GM23248 (cell line): Measurements from ENCODE around the gene LCE1A. TPM values are rescaled to one million over a fixed set of nuclear protein-coding genes. Genes with fewer than 3 reads are reported as not detected.

ENCODE experiments used
- DNase-seq: peaks from one replicate; pipeline ENCODE4 v3.0.0-alpha.2; 2015
- H2AFZ ChIP-seq: fragments of 200-600 bp; sonication (generic); 2 replicates; pipeline ENCODE4 v1.6.1; 2016; ENCODE audit warnings: antibody characterized with exemption
- H3F3A ChIP-seq: fragments of 200-600 bp; sonication (generic); 2 replicates; pipeline ENCODE4 v1.6.1; 2016; ENCODE audit warnings: mild to moderate bottlenecking, antibody characterized with exemption, mixed run types; ENCODE audit not compliant: insufficient read depth
- H3K27ac ChIP-seq: fragments of 200-600 bp; sonication (generic); 2 replicates; pipeline ENCODE4 v1.5.1; 2016; ENCODE audit warnings: mild to moderate bottlenecking
- H3K27me3 ChIP-seq: fragments of 200-600 bp; sonication (generic); replicated peaks from 2 replicates; pipeline ENCODE4 v1.6.1; 2016; ENCODE audit warnings: mild to moderate bottlenecking; ENCODE audit not compliant: insufficient read depth
- H3K36me3 ChIP-seq: fragments of 200-600 bp; sonication (generic); 2 replicates; pipeline ENCODE4 v1.6.1; 2016; ENCODE audit warnings: low read depth, mild to moderate bottlenecking
- H3K4me1 ChIP-seq: fragments of 200-600 bp; sonication (generic); 2 replicates; pipeline ENCODE4 v1.6.1; 2016; ENCODE audit warnings: mild to moderate bottlenecking; ENCODE audit not compliant: insufficient read depth
- H3K4me2 ChIP-seq: fragments of 200-600 bp; sonication (generic); one replicate; pipeline ENCODE4 v1.6.1; 2016; ENCODE audit warnings: mild to moderate bottlenecking; ENCODE audit not compliant: unreplicated experiment
- H3K4me3 ChIP-seq: fragments of 200-600 bp; sonication (generic); 2 replicates; pipeline ENCODE4 v1.5.1; 2016; ENCODE audit warnings: mild to moderate bottlenecking
- H3K79me2 ChIP-seq: fragments of 200-600 bp; sonication (generic); 2 replicates; pipeline ENCODE4 v1.6.1; 2016; ENCODE audit warnings: mild to moderate bottlenecking; ENCODE audit not compliant: insufficient read depth
- H3K9ac ChIP-seq: fragments of 200-600 bp; sonication (generic); 2 replicates; pipeline ENCODE4 v1.6.1; 2016; ENCODE audit warnings: mild to moderate bottlenecking
- H3K9me2 ChIP-seq: fragments of 200-600 bp; sonication (generic); 2 replicates; pipeline ENCODE4 v1.6.1; 2016; ENCODE audit warnings: mixed run types, mild to moderate bottlenecking, moderate library complexity; ENCODE audit not compliant: insufficient read depth
- H3K9me3 ChIP-seq: fragments of 200-600 bp; sonication (generic); one replicate; pipeline ENCODE4 v1.6.1; 2017; ENCODE audit warnings: low read depth
- H4K20me1 ChIP-seq: fragments of 200-600 bp; sonication (generic); 2 replicates; pipeline ENCODE4 v1.6.0; 2016; ENCODE audit not compliant: insufficient read depth
- EZH2 ChIP-seq: fragments of 200-600 bp; sonication (generic); IDR thresholded peaks from 2 replicates; pipeline ENCODE4 v1.6.1; 2018; ENCODE audit warnings: antibody characterized with exemption, mild to moderate bottlenecking; ENCODE audit not compliant: insufficient read depth, poor library complexity, severe bottlenecking
- EZH2phosphoT487 ChIP-seq: fragments of 200-600 bp; sonication (generic); IDR thresholded peaks from 2 replicates; pipeline ENCODE4 v1.6.1; 2018; ENCODE audit warnings: antibody characterized with exemption, moderate library complexity, mild to moderate bottlenecking, low read depth; ENCODE audit not compliant: insufficient read depth
- WGBS, 2 experiments: methylation state at CpG; one replicate each; pipeline ENCODE4 v1.1.6; 2015 to 2017; ENCODE audit warnings: low lambda C conversion rate in 2 of 2, low coverage in 1 of 2; ENCODE audit errors: missing lambda C conversion rate in 2 of 2; 5-methylcytosine and 5-hydroxymethylcytosine counted together
- in situ Hi-C: fragments of 300-500 bp; cut with MboI; formaldehyde crosslinking; loops from 2 replicates; pipeline ENCODE4 v1.15.0; 2020
- polyA plus RNA-seq: library from polyadenylated mRNA; unstranded; fragments of >200 nt; fragmentation: Nextera tagmentation; extraction: Ambion mirVana; gene quantifications from 2 replicates; pipeline ENCODE4 v1.2.1, GENCODE V29; 2016
- total RNA-seq: library from RNA; depleted of rRNA; stranded (reverse); fragments of >200 nt; shearing (Covaris generic); gene quantifications from 2 replicates; pipeline ENCODE4 v1.2.3, GENCODE V29; 2014; rRNA removed

LCE1A gene
- total and polyA plus RNA-seq, 2 experiments from 2014 or later = not detected

GRCh38 chr1:152870831-152871730, 43.8 kb downstream of the LCE1A start:
- no peaks in the 10 kb centered on the region for H4K20me1 ChIP-seq
- H3K4me3 ChIP-seq = no peak overlapping the region
- 38 to 46% methylated on average over 16 to 17 of the region's 17 CpGs for WGBS, 2 experiments
- H3K27ac ChIP-seq = no peak overlapping the region
- no peaks in the 10 kb centered on the region for H3K79me2 ChIP-seq
- H3K4me2 ChIP-seq = no peak overlapping the region
- H3K4me1 ChIP-seq = peaks cover 13% of the 10 kb centered on the region
- no peaks in the 10 kb centered on the region for H3K9me2 ChIP-seq
- H3F3A ChIP-seq = peaks cover 9% of the 10 kb centered on the region; the same call in 1 of the 2 replicates
- H3K36me3 ChIP-seq = no peaks in the 10 kb centered on the region
- no peak overlapping the region for H2AFZ ChIP-seq
- peak; percentile 76 for DNase-seq
- in situ Hi-C loops = loop anchor here (5.0 kb wide), 1 partner anchor 56 kb away; no protein-coding TSS in a partner anchor
- no peaks in the 10 kb centered on the region for H3K9me3 ChIP-seq
- no peaks in the 10 kb centered on the region for H3K27me3 ChIP-seq
- TF ChIP-seq EZH2 (no peak), EZH2phosphoT487 (no peak)
- no peak overlapping the region for H3K9ac ChIP-seq

- no peak for DNase-seq
- in situ Hi-C loops = loop anchor here (5.0 kb wide), 1 partner anchor 56 kb away; no protein-coding TSS in a partner anchor
- Histone ChIP-seq H3K4me2 (no peak overlapping the region), H3K9me2 (no peaks in the 10 kb centered on the region), H3K9me3 (no peaks in the 10 kb centered on the region), H4K20me1 (no peaks in the 10 kb centered on the region), H3K4me1 (peaks cover 13% of the 10 kb centered on the region), H2AFZ (no peak overlapping the region), H3K79me2 (no peaks in the 10 kb centered on the region), H3F3A (peaks cover 9% of the 10 kb centered on the region; the same call in 1 of the 2 replicates), H3K36me3 (no peaks in the 10 kb centered on the region), H3K4me3 (no peak overlapping the region), H3K27me3 (no peaks in the 10 kb centered on the region), H3K9ac (no peak overlapping the region), H3K27ac (no peak overlapping the region)
- WGBS, 2 experiments = 80 to 81% methylated on average over 6 of the region's 6 CpGs
- TF ChIP-seq EZH2phosphoT487 = no peak
- no peak for TF ChIP-seq EZH2
Measured at GRCh38 chr1:152871731-152872126, 44.5 kb downstream of the LCE1A start.

- H3K27ac ChIP-seq = no peak overlapping the region
- no peaks in the 10 kb centered on the region for H4K20me1 ChIP-seq
- TF ChIP-seq EZH2phosphoT487 (no peak), EZH2 (no peak)
- H3K36me3 ChIP-seq = no peaks in the 10 kb centered on the region
- peak; percentile 61 for DNase-seq
- H3K4me3 ChIP-seq = no peak overlapping the region
- H3K9ac ChIP-seq = no peak overlapping the region
- H3K79me2 ChIP-seq = no peaks in the 10 kb centered on the region
- no peak overlapping the region for H2AFZ ChIP-seq
- peaks cover 13% of the 10 kb centered on the region for H3K4me1 ChIP-seq
- H3F3A ChIP-seq = peaks cover 9% of the 10 kb centered on the region; the same call in 1 of the 2 replicates
- in situ Hi-C loops = loop anchor here (5.0 kb wide), 1 partner anchor 54 kb away; no protein-coding TSS in a partner anchor
- no peaks in the 10 kb centered on the region for H3K9me2 ChIP-seq
- H3K27me3 ChIP-seq = no peaks in the 10 kb centered on the region
- H3K9me3 ChIP-seq = no peaks in the 10 kb centered on the region
- peak overlapping the region; percentile 33 for H3K4me2 ChIP-seq
Measured at GRCh38 chr1:152873495-152873894, 46.2 kb downstream of the LCE1A start.

GRCh38 chr1:152876827-152877226, 49.6 kb downstream of the LCE1A start:
- no peak for DNase-seq
- Histone ChIP-seq H3K79me2 (no peaks in the 10 kb centered on the region), H3K4me3 (no peak overlapping the region), H3K27me3 (no peaks in the 10 kb centered on the region), H3K9me3 (no peaks in the 10 kb centered on the region), H3K27ac (no peak overlapping the region), H3K4me2 (no peak overlapping the region), H3K4me1 (peaks cover 13% of the 10 kb centered on the region), H2AFZ (no peak overlapping the region), H3K9ac (no peak overlapping the region), H3K36me3 (no peaks in the 10 kb centered on the region), H3K9me2 (no peaks in the 10 kb centered on the region), H3F3A (peaks cover 9% of the 10 kb centered on the region; the same call in 1 of the 2 replicates), H4K20me1 (no peaks in the 10 kb centered on the region)
- in situ Hi-C loops = no loop called here
- 95 to 100% methylated on average over 1 of the region's 1 CpG for WGBS, 2 experiments
- TF ChIP-seq EZH2 (no peak), EZH2phosphoT487 (no peak)

Other genes starting within 250 kb of the LCE1A start
- 0.51 TPM in 1 of 2 replicates, not detected in the other for gene LCE3D, start 247.0 kb upstream of the LCE1A start, total RNA-seq
- 0.33 and 1.0 TPM in 2 replicates for gene LCE3D, start 247.0 kb upstream of the LCE1A start, polyA plus RNA-seq
- not detected in 2 replicates for gene LCE3C, start 227.2 kb upstream of the LCE1A start, total RNA-seq
- gene LCE3C, start 227.2 kb upstream of the LCE1A start, polyA plus RNA-seq = not detected in 2 replicates
- gene LCE3B, start 213.7 kb upstream of the LCE1A start, total RNA-seq = not detected in 2 replicates
- gene LCE3B, start 213.7 kb upstream of the LCE1A start, polyA plus RNA-seq = not detected in 2 replicates
- gene LCE3A, start 204.4 kb upstream of the LCE1A start, total RNA-seq = not detected in 2 replicates
- gene LCE3A, start 204.4 kb upstream of the LCE1A start, polyA plus RNA-seq = 1.4 TPM in 1 of 2 replicates, not detected in the other
- gene LCE2D, start 164.1 kb upstream of the LCE1A start, total RNA-seq = not detected in 2 replicates
- gene LCE2D, start 164.1 kb upstream of the LCE1A start, polyA plus RNA-seq = not detected in 2 replicates
- gene LCE2C, start 152.2 kb upstream of the LCE1A start, total RNA-seq = 3.2 TPM in 1 of 2 replicates, not detected in the other
- 1.8 and 2.0 TPM in 2 replicates for gene LCE2C, start 152.2 kb upstream of the LCE1A start, polyA plus RNA-seq
- gene LCE2B, start 141.3 kb upstream of the LCE1A start, total RNA-seq = not detected in 2 replicates
- not detected in 2 replicates for gene LCE2B, start 141.3 kb upstream of the LCE1A start, polyA plus RNA-seq
- gene LCE2A, start 129.1 kb upstream of the LCE1A start, total RNA-seq = 9.9 and 12.1 TPM in 2 replicates
- 11.1 and 12.4 TPM in 2 replicates for gene LCE2A, start 129.1 kb upstream of the LCE1A start, polyA plus RNA-seq
- gene LCE4A, start 119.3 kb upstream of the LCE1A start, total RNA-seq = not detected in 2 replicates
- gene LCE4A, start 119.3 kb upstream of the LCE1A start, polyA plus RNA-seq = 0.39 and 0.51 TPM in 2 replicates
- under 0.01 and 0.22 TPM in 2 replicates for gene KPRP, start 69.4 kb upstream of the LCE1A start, total RNA-seq
- 9.9 and 10.4 TPM in 2 replicates for gene KPRP, start 69.4 kb upstream of the LCE1A start, polyA plus RNA-seq
- not detected in 2 replicates for gene LCE1F, start 52.3 kb upstream of the LCE1A start, total RNA-seq
- gene LCE1F, start 52.3 kb upstream of the LCE1A start, polyA plus RNA-seq = 1.1 and 1.8 TPM in 2 replicates
- not detected in 2 replicates for gene LCE1E, start 41.2 kb upstream of the LCE1A start, total RNA-seq
- gene LCE1E, start 41.2 kb upstream of the LCE1A start, polyA plus RNA-seq = not detected in 2 replicates
- gene LCE1D, start 30.8 kb upstream of the LCE1A start, total RNA-seq = not detected in 2 replicates
- gene LCE1D, start 30.8 kb upstream of the LCE1A start, polyA plus RNA-seq = not detected in 2 replicates
- not detected in 2 replicates for gene LCE1C, start 20.8 kb upstream of the LCE1A start, total RNA-seq
- gene LCE1C, start 20.8 kb upstream of the LCE1A start, polyA plus RNA-seq = not detected in 2 replicates
- gene LCE1B, start 15.5 kb upstream of the LCE1A start, total RNA-seq = not detected in 2 replicates
- not detected in 2 replicates for gene LCE1B, start 15.5 kb upstream of the LCE1A start, polyA plus RNA-seq
- gene LCE6A, start 15.4 kb downstream of the LCE1A start, total RNA-seq = not detected in 2 replicates
- gene LCE6A, start 15.4 kb downstream of the LCE1A start, polyA plus RNA-seq = not detected in 2 replicates
- gene LCE7A, start 32.5 kb downstream of the LCE1A start, total RNA-seq = not detected in 2 replicates
- not detected in 2 replicates for gene LCE7A, start 32.5 kb downstream of the LCE1A start, polyA plus RNA-seq
- not detected in 2 replicates for gene SMCP, start 50.8 kb downstream of the LCE1A start, total RNA-seq
- not detected in 2 replicates for gene SMCP, start 50.8 kb downstream of the LCE1A start, polyA plus RNA-seq
- 0.76 and 1.1 TPM in 2 replicates for gene IVL, start 81.1 kb downstream of the LCE1A start, total RNA-seq
- 0.68 and 1.2 TPM in 2 replicates for gene IVL, start 81.1 kb downstream of the LCE1A start, polyA plus RNA-seq
- gene SPRR5, start 119.7 kb downstream of the LCE1A start, total RNA-seq = not detected in 2 replicates
- gene SPRR5, start 119.7 kb downstream of the LCE1A start, polyA plus RNA-seq = not detected in 2 replicates
- gene SPRR4, start 143.2 kb downstream of the LCE1A start, total RNA-seq = not detected in 2 replicates
- not detected in 2 replicates for gene SPRR4, start 143.2 kb downstream of the LCE1A start, polyA plus RNA-seq
- gene SPRR1A, start 156.6 kb downstream of the LCE1A start, total RNA-seq = not detected in 2 replicates
- gene SPRR1A, start 156.6 kb downstream of the LCE1A start, polyA plus RNA-seq = not detected in 2 replicates
- gene SPRR3, start 174.3 kb downstream of the LCE1A start, total RNA-seq = not detected in 2 replicates
- gene SPRR3, start 174.3 kb downstream of the LCE1A start, polyA plus RNA-seq = not detected in 2 replicates
- gene SPRR1B, start 203.7 kb downstream of the LCE1A start, total RNA-seq = not detected in 2 replicates
- not detected in 2 replicates for gene SPRR1B, start 203.7 kb downstream of the LCE1A start, polyA plus RNA-seq
- not detected in 2 replicates for gene SPRR2D, start 213.6 kb downstream of the LCE1A start, total RNA-seq
- not detected in 2 replicates for gene SPRR2D, start 213.6 kb downstream of the LCE1A start, polyA plus RNA-seq
- not detected in 2 replicates for gene SPRR2A, start 230.0 kb downstream of the LCE1A start, total RNA-seq
- gene SPRR2A, start 230.0 kb downstream of the LCE1A start, polyA plus RNA-seq = not detected in 2 replicates
- gene SPRR2B, start 244.1 kb downstream of the LCE1A start, total RNA-seq = not detected in 2 replicates
- gene SPRR2B, start 244.1 kb downstream of the LCE1A start, polyA plus RNA-seq = not detected in 2 replicates